KMS-11 (cell line): ENCODE results near the gene XPR1.

Experiments used
- H2AFZ ChIP-seq: fragments of 200-600 bp; sonication (generic); 2 replicates; pipeline ENCODE4 v1.6.1; 2016; ENCODE audit warnings: antibody characterized with exemption, mixed run types, low read depth
- H3K27ac ChIP-seq: fragments of 200-600 bp; sonication (generic); 2 replicates; pipeline ENCODE4 v1.6.1; 2016; ENCODE audit warnings: mild to moderate bottlenecking, mixed run types
- H3K27me3 ChIP-seq: fragments of 200-600 bp; sonication (generic); 2 replicates; pipeline ENCODE4 v1.6.1; 2017; ENCODE audit warnings: mild to moderate bottlenecking, low read depth, mixed run types, moderate library complexity; ENCODE audit not compliant: insufficient read depth
- H3K36me3 ChIP-seq: fragments of 200-600 bp; sonication (generic); 2 replicates; pipeline ENCODE4 v1.6.1; 2017; ENCODE audit warnings: mild to moderate bottlenecking, mixed run types; ENCODE audit not compliant: insufficient read depth
- H3K4me1 ChIP-seq: fragments of 200-600 bp; sonication (generic); 2 replicates; pipeline ENCODE4 v1.6.1; 2016; ENCODE audit warnings: mild to moderate bottlenecking, low read depth, mixed run types; ENCODE audit not compliant: poor library complexity, severe bottlenecking
- H3K4me2 ChIP-seq: fragments of 200-600 bp; sonication (generic); 2 replicates; pipeline ENCODE4 v1.7.0; 2016; ENCODE audit warnings: mild to moderate bottlenecking, mixed run types
- H3K4me3 ChIP-seq: fragments of 200-600 bp; sonication (generic); IDR thresholded peaks from 2 replicates; pipeline ENCODE4 v1.6.1; 2017; ENCODE audit warnings: low read depth, low read length, mixed read lengths; ENCODE audit not compliant: insufficient read depth
- H3K79me2 ChIP-seq: fragments of 200-600 bp; sonication (generic); 2 replicates; pipeline ENCODE4 v1.6.1; 2016; ENCODE audit warnings: low read depth, mixed run types; ENCODE audit not compliant: insufficient read depth
- H3K9ac ChIP-seq: fragments of 200-600 bp; sonication (generic); 2 replicates; pipeline ENCODE4 v1.6.1; 2016; ENCODE audit warnings: mild to moderate bottlenecking, mixed run types
- H4K20me1 ChIP-seq: fragments of 200-600 bp; sonication (generic); 2 replicates; pipeline ENCODE4 v1.6.1; 2016; ENCODE audit warnings: mild to moderate bottlenecking, mixed run types; ENCODE audit not compliant: insufficient read depth
- CTCF ChIP-seq: fragments of 200-600 bp; sonication (generic); conservative IDR thresholded peaks from 2 replicates; pipeline ENCODE4 v1.6.1; 2017; ENCODE audit warnings: low read depth, mild to moderate bottlenecking, antibody characterized with exemption, low read length, moderate library complexity, mixed read lengths

Gene XPR1

GRCh38 chr1:180631766-180632325, at the start of gene XPR1:
TSS of gene XPR1 (plus strand) at chr1:180632022. CDS start at chr1:180632202, 180 bp downstream.
- Histone ChIP-seq H3K4me1 (peaks cover 31% of the 10 kb centered on the region), H3K27ac (peak within 1 kb of the TSS; percentile 73), H2AFZ (peak within 1 kb of the TSS; percentile 75), H4K20me1 (peaks cover 12% of the 10 kb centered on the region; the same call in 1 of the 2 replicates), H3K36me3 (no peaks in the 10 kb centered on the region), H3K9ac (peak within 1 kb of the TSS; percentile 57; the same call in 1 of the 2 replicates), H3K27me3 (no peaks in the 10 kb centered on the region), H3K4me3 (peak within 1 kb of the TSS; percentile 97), H3K4me2 (peak within 1 kb of the TSS; percentile 98), H3K79me2 (peaks cover 43% of the 10 kb centered on the region)
- TF ChIP-seq CTCF = no peak

- Histone ChIP-seq H3K27ac (no peak overlapping the region), H3K4me3 (no peak overlapping the region), H3K9ac (no peak overlapping the region), H3K79me2 (no peaks in the 10 kb centered on the region), H2AFZ (no peak overlapping the region), H3K36me3 (no peaks in the 10 kb centered on the region), H3K4me1 (no peaks in the 10 kb centered on the region), H3K27me3 (no peaks in the 10 kb centered on the region), H4K20me1 (no peaks in the 10 kb centered on the region), H3K4me2 (no peak overlapping the region)
- TF ChIP-seq CTCF = no peak
These were observed 47.0 kb upstream of the XPR1 start for GRCh38 chr1:180584869-180585268.

- Histone ChIP-seq H2AFZ (no peak overlapping the region), H3K4me1 (no peaks in the 10 kb centered on the region)
These were observed 45.8 kb upstream of the XPR1 start for GRCh38 chr1:180585994-180586359.

GRCh38 chr1:180586671-180587155, 45.1 kb upstream of the XPR1 start:
- Histone ChIP-seq H4K20me1 (no peaks in the 10 kb centered on the region), H3K4me2 (no peak overlapping the region), H3K79me2 (no peaks in the 10 kb centered on the region), H3K27me3 (no peaks in the 10 kb centered on the region), H3K4me1 (no peaks in the 10 kb centered on the region), H3K9ac (no peak overlapping the region), H3K27ac (no peak overlapping the region), H3K4me3 (no peak overlapping the region), H2AFZ (no peak overlapping the region), H3K36me3 (no peaks in the 10 kb centered on the region)
- TF ChIP-seq CTCF = no peak

More at GRCh38 chr1:180585994-180586359, 45.8 kb upstream of the XPR1 start:
- Histone ChIP-seq H3K4me2 (no peak overlapping the region), H3K4me3 (no peak overlapping the region), H4K20me1 (no peaks in the 10 kb centered on the region), H3K79me2 (no peaks in the 10 kb centered on the region), H3K27me3 (no peaks in the 10 kb centered on the region), H3K27ac (no peak overlapping the region), H3K9ac (no peak overlapping the region), H3K36me3 (no peaks in the 10 kb centered on the region)
- no peak for TF ChIP-seq CTCF
